Fibroblast of skin of right quadriceps (primary cell): ENCODE measurements around the gene C1RL.
A peak's percentile ranks its signal among the peaks of the same experiment; 100 is the strongest.

Source experiments
- DNase-seq: peaks from one replicate; pipeline ENCODE4 v3.0.0-alpha.2; 2013

The C1RL gene

GRCh38 chr12:7091660-7092228, 17.3 kb downstream of the C1RL start:
- DNase-seq: no peak

GRCh38 chr12:7091171-7091570, 17.8 kb downstream of the C1RL start:
- no peak for DNase-seq

GRCh38 chr12:7090222-7090998, 18.6 kb downstream of the C1RL start:
- no peak for DNase-seq

GRCh38 chr12:7089196-7089871, 19.7 kb downstream of the C1RL start:
- DNase-seq: no peak

GRCh38 chr12:7083125-7083524, 25.9 kb downstream of the C1RL start:
- DNase-seq: no peak

GRCh38 chr12:7081037-7081436, 28.0 kb downstream of the C1RL start:
- DNase-seq: no peak

- peak; percentile 51 for DNase-seq
These were observed 29.2 kb downstream of the C1RL start for GRCh38 chr12:7079826-7080125.

GRCh38 chr12:7078163-7078562, 30.9 kb downstream of the C1RL start:
- no peak for DNase-seq

- no peak for DNase-seq
These were observed 32.5 kb downstream of the C1RL start for GRCh38 chr12:7076493-7076892.

GRCh38 chr12:7075939-7076338, 33.1 kb downstream of the C1RL start:
- DNase-seq: peak; percentile 74

GRCh38 chr12:7075518-7075917, 33.5 kb downstream of the C1RL start:
- peak; percentile 29 for DNase-seq

GRCh38 chr12:7073946-7074345, 35.1 kb downstream of the C1RL start:
- DNase-seq: no peak

GRCh38 chr12:7072554-7072953, 36.5 kb downstream of the C1RL start:
- no peak for DNase-seq

GRCh38 chr12:7072035-7072434, 37.0 kb downstream of the C1RL start:
- DNase-seq: no peak

GRCh38 chr12:7069386-7069785, 39.6 kb downstream of the C1RL start:
- no peak for DNase-seq

GRCh38 chr12:7068994-7069346, 40.0 kb downstream of the C1RL start:
- no peak for DNase-seq

GRCh38 chr12:7068240-7068993, 40.6 kb downstream of the C1RL start:
- peak; percentile 8 for DNase-seq

- DNase-seq: no peak
These were observed 41.9 kb downstream of the C1RL start for GRCh38 chr12:7067096-7067495.

- no peak for DNase-seq
These were observed 42.4 kb downstream of the C1RL start for GRCh38 chr12:7066596-7066995.

GRCh38 chr12:7065073-7065623, 43.9 kb downstream of the C1RL start:
- DNase-seq: no peak

GRCh38 chr12:7064516-7064915, 44.5 kb downstream of the C1RL start:
- no peak for DNase-seq

- DNase-seq: no peak
These were observed 47.4 kb downstream of the C1RL start for GRCh38 chr12:7061596-7061995.

GRCh38 chr12:7061138-7061537, 47.9 kb downstream of the C1RL start:
- DNase-seq: no peak
